ENCODE results near the gene C1GALT1C1.
"Not testable (repeated sequence)": the region's sequence is repeated elsewhere in the genome, so short reads cannot be mapped to it uniquely, and the experiment has no call there.

C1GALT1C1 gene

GRCh38 chrX:120629667-120630537, at the start of gene C1GALT1C1:
TSS of gene C1GALT1C1 (minus strand) at chrX:120630054. CDS start at chrX:120627166, 2,888 bp downstream.
- DNase-seq: peak; percentile 84 to 88

GRCh38 chrX:120677004-120677652, 47.3 kb upstream of the C1GALT1C1 start:
- no peak for DNase-seq

GRCh38 chrX:120672841-120673530, 43.1 kb upstream of the C1GALT1C1 start:
- no peak for DNase-seq

GRCh38 chrX:120672389-120672788, 42.5 kb upstream of the C1GALT1C1 start:
- no peak for DNase-seq

GRCh38 chrX:120671963-120672362, 42.1 kb upstream of the C1GALT1C1 start:
- DNase-seq: no peak

- no peak for DNase-seq
Measured at GRCh38 chrX:120668357-120668756, 38.5 kb upstream of the C1GALT1C1 start.

- not testable (repeated sequence) for DNase-seq
Measured at GRCh38 chrX:120664535-120664934, 34.7 kb upstream of the C1GALT1C1 start.

- DNase-seq: no peak
Measured at GRCh38 chrX:120664081-120664480, 34.2 kb upstream of the C1GALT1C1 start.

- DNase-seq: no peak
Measured at GRCh38 chrX:120662662-120663061, 32.8 kb upstream of the C1GALT1C1 start.

- DNase-seq: no peak
Measured at GRCh38 chrX:120660637-120661036, 30.8 kb upstream of the C1GALT1C1 start.

GRCh38 chrX:120653000-120653399, 23.1 kb upstream of the C1GALT1C1 start:
- no peak for DNase-seq

GRCh38 chrX:120652256-120652655, 22.4 kb upstream of the C1GALT1C1 start:
- not testable (repeated sequence) for DNase-seq

GRCh38 chrX:120647127-120647526, 17.3 kb upstream of the C1GALT1C1 start:
- no peak for DNase-seq

- no peak for DNase-seq
Measured at GRCh38 chrX:120642871-120643270, 13.0 kb upstream of the C1GALT1C1 start.

- DNase-seq: no peak
Measured at GRCh38 chrX:120638619-120639018, 8.8 kb upstream of the C1GALT1C1 start.

GRCh38 chrX:120625371-120625770, 4.5 kb downstream of the C1GALT1C1 start:
- DNase-seq: no peak

- no peak for DNase-seq
Measured at GRCh38 chrX:120617996-120618630, 11.7 kb downstream of the C1GALT1C1 start.

- no peak for DNase-seq
Measured at GRCh38 chrX:120614816-120615215, 15.0 kb downstream of the C1GALT1C1 start.

GRCh38 chrX:120612086-120612485, 17.8 kb downstream of the C1GALT1C1 start:
- DNase-seq: no peak

GRCh38 chrX:120604361-120604782, 25.5 kb downstream of the C1GALT1C1 start:
- peak in 1 of 2 experiments; percentile 1 for DNase-seq

GRCh38 chrX:120603707-120604360, 26.0 kb downstream of the C1GALT1C1 start, which contains the start of gene MCTS1:
TSS of gene MCTS1 (plus strand) at chrX:120604101. CDS start at chrX:120604237, 136 bp downstream.
- peak; percentile 64 to 71 for DNase-seq

- DNase-seq: no peak
Measured at GRCh38 chrX:120585702-120586101, 44.2 kb downstream of the C1GALT1C1 start.
